ENCODE data around the gene MIPOL1. TPM values are rescaled to one million over a fixed set of nuclear protein-coding genes. Genes with fewer than 3 reads are reported as not detected.
A peak's percentile ranks its signal among the peaks of the same experiment; 100 is the strongest.

The MIPOL1 gene
- total and polyA plus RNA-seq, 2 of the 13 experiments (the other 11 are each of a cell fraction or from before 2014, with no cell fraction given), result 8.6 to 34.2 TPM

DNA sequence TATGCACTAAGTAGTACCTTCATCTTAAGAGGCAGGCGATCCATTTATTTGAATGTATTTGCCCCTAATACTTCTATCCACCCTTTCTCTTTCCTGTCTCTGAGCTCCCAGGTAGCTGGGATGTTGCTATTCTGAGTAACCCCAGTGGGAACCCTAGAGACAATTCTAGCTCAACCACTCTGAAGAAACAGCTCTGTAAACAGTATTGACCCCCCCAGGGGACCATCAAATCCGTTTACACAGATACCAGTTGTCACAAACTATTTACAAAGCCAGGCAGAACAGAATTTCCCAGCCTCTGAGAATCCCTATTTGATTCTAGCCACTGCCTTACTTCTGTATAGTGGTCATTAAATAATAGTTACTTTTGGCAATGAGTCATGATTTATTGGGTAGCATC is 64.9 kb downstream of the MIPOL1 start (continued):
- TF ChIP-seq, protein P1, sequence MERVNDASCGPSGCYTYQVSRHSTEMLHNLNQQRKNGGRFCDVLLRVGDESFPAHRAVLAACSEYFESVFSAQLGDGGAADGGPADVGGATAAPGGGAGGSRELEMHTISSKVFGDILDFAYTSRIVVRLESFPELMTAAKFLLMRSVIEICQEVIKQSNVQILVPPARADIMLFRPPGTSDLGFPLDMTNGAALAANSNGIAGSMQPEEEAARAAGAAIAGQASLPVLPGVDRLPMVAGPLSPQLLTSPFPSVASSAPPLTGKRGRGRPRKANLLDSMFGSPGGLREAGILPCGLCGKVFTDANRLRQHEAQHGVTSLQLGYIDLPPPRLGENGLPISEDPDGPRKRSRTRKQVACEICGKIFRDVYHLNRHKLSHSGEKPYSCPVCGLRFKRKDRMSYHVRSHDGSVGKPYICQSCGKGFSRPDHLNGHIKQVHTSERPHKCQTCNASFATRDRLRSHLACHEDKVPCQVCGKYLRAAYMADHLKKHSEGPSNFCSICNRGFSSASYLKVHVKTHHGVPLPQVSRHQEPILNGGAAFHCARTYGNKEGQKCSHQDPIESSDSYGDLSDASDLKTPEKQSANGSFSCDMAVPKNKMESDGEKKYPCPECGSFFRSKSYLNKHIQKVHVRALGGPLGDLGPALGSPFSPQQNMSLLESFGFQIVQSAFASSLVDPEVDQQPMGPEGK (CRISPR knock-in tag; IDR thresholded peaks at IDR 0.05), result peak; percentile 61; the same call in 1 of the 2 replicates

DNA sequence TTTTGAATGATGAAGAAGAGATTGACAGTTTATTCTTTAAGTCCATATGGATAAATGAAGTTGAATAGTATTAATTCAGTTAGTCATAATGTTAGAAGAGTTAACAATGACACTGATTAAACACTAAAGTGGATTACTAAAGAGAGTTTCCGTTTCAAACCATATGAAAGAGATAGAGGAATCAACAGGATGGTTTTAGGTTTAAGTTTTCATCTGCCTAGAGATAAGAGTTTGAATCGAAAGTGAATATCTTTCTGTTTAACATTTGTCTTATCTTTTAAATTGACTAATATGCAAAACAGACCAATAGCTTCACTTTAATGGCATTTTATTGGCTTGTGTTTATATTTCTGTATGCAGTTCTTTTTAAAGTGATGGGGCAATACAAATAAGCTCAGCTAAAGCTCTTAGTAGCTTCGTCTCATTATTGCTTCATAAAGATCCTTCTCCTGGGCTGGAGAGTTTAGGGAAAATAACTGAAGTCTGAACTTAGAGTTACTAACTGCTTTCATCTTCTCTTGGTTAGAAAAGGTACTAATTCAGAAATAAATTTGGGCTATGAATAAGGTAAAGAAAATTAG is 66.0 kb downstream of the MIPOL1 start:
- no peaks in the 10 kb centered on the region for H4K20me1 ChIP-seq (ENCODE audit: insufficient read depth, low read length)
- no peak for TF ChIP-seq ATM (IDR thresholded peaks at IDR 0.05; ENCODE audit: borderline replicate concordance)
- no peak for TF ChIP-seq HNF4G (IDR thresholded peaks at IDR 0.05; ENCODE audit: borderline replicate concordance, low read depth, low read length)
- no peak for TF ChIP-seq HNF4G (CRISPR knock-in tag; IDR thresholded peaks at IDR 0.05; ENCODE audit: borderline replicate concordance, low read depth)
- TF ChIP-seq, protein P2, sequence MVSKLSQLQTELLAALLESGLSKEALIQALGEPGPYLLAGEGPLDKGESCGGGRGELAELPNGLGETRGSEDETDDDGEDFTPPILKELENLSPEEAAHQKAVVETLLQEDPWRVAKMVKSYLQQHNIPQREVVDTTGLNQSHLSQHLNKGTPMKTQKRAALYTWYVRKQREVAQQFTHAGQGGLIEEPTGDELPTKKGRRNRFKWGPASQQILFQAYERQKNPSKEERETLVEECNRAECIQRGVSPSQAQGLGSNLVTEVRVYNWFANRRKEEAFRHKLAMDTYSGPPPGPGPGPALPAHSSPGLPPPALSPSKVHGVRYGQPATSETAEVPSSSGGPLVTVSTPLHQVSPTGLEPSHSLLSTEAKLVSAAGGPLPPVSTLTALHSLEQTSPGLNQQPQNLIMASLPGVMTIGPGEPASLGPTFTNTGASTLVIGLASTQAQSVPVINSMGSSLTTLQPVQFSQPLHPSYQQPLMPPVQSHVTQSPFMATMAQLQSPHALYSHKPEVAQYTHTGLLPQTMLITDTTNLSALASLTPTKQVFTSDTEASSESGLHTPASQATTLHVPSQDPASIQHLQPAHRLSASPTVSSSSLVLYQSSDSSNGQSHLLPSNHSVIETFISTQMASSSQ (IDR thresholded peaks at IDR 0.05; ENCODE audit: low read depth), result 0 out of 2 replicates have a peak, but pooled peaks have one; percentile 12
- TF ChIP-seq, protein P2 (CRISPR knock-in tag; IDR thresholded peaks at IDR 0.05; ENCODE audit: borderline replicate concordance), result no peak
- 87% methylated on average over 3 of the region's 3 CpGs for WGBS (ENCODE audit: low lambda C conversion rate)
- no peak overlapping the region for H3K4me2 ChIP-seq (ENCODE audit: low read depth, low read length)
- in situ Hi-C loops (cut with HindIII; ENCODE audit: extremely low pct_ligation_motif_present, low pct_unique_long_range_greater_than_20kb), result no loop called here
- DNase-seq (ENCODE audit: low spot score), result no peak
- H3K9me3 ChIP-seq (ENCODE audit: low read length), result no peaks in the 10 kb centered on the region
- no peak overlapping the region for H2AFZ ChIP-seq (ENCODE audit: low read length)
- H3K4me1 ChIP-seq (ENCODE audit: insufficient read depth, low read length), result peaks cover 5% of the 10 kb centered on the region; the same call in 1 of the 2 replicates
- intact Hi-C loops (cut with micrococcal nuclease; ENCODE audit: unreplicated experiment), result no loop called here
- no peak overlapping the region for H3K9ac ChIP-seq (ENCODE audit: insufficient read depth, low read depth, low read length)
- ChIA-PET POLR2A (no interaction called here), CTCF (ENCODE audit: low intra/inter-chr PET ratio, low total read pairs) (no interaction called here)
- no peak overlapping the region for H3K4me3 ChIP-seq (replicated peaks in 1 of 3; ENCODE audit: insufficient read depth in 1 of 3, low read depth in 2 of 3, low read length in 3 of 3)
- no peak overlapping the region for H3K27ac ChIP-seq (ENCODE audit: extremely low read length, insufficient read depth, low read length)
- no TSS peak for BruUV-seq (replicated peaks)
- H3K27me3 ChIP-seq (ENCODE audit: control insufficient read depth in 1 of 2, insufficient read depth in 2 of 2, low read length in 2 of 2), result no peaks in the 10 kb centered on the region
- ATAC-seq, result no peak
- H3K79me2 ChIP-seq (ENCODE audit: insufficient read depth, low read length), result no peaks in the 10 kb centered on the region
- no peaks in the 10 kb centered on the region for H3K36me3 ChIP-seq (replicated peaks in 1 of 2; ENCODE audit: control insufficient read depth in 1 of 2, insufficient read depth in 2 of 2, low read length in 2 of 2)
- no peak for FAIRE-seq
